ENCODE measurements around the gene POLR2F. TPM values are rescaled to one million over a fixed set of nuclear protein-coding genes. Genes with fewer than 3 reads are reported as not detected.

POLR2F gene
- 146 and 255 TPM in 2 replicates for polyA plus RNA-seq (2012; rRNA removed)
- polyA plus RNA-seq (2012; cell fraction: cytosol; rRNA removed) = 167 and 182 TPM in 2 replicates
- 64.9 and 117 TPM in 2 replicates for polyA plus RNA-seq (2012; cell fraction: nucleus; rRNA removed)

DNA sequence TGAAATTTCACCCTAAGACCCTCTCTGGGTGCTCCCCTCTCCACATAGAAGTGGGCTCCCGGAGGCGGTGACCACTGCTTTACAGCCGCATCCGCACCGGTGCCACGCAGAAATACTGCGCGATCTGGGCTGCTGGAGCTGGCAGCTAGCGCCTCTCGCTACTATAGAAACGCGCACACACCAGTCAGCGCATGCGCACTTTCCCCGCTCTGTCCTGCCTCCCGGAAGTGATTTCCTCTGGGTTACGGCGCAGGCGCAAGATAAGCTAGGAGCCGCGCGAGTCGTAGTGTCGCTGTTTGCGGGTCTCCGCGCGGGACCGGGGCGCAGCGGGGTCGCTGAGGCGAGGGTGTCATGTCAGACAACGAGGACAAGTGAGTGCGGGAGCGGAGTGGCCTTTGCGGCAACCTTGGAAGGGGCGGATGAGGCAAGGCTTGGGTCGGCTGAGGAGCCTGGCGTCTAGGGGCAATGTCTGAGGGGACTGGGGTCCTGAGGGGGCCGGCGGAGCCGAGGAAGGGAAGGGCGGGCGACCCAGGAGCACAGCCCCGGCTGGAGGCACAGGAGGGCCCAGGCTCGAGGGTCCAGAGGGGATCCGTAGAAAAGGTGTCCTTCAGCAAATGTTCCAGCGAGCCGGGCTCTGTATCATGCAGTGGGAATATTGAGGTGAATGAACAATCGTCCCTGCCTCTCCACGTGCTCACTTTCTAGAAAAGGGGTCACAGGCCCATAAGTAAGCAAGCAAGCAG lies at the start of gene POLR2F, which contains the start of gene C22orf23:
POLR2F (plus strand) TSS at position 263 of the 743 bp plus-strand sequence; CDS start at position 352, 89 bp downstream.
C22orf23 (minus strand) TSS at position 165 of the 743 bp plus-strand sequence. CDS start 452 bp downstream, outside the sequence.
- Histone ChIP-seq H4K20me1 (ENCODE audit: insufficient read depth) (no peaks in the 10 kb centered on the region), H3K27ac (ENCODE audit: low read depth in 2 of 2, low read length in 1 of 2) (peak within 1 kb of the TSS in 1 of 2 experiments; percentile 45; a peak in 1 of 4 replicates), H3K4me1 (ENCODE audit: control insufficient read depth in 1 of 2, insufficient read depth in 2 of 2, low read depth in 1 of 2, low read length in 1 of 2) (peaks cover 0 to 8% of the 10 kb centered on the region in 2 experiments; a peak in 2 of 4 replicates), H3K27me3 (ENCODE audit: insufficient read depth) (no peaks in the 10 kb centered on the region), H3K36me3 (replicated peaks in 1 of 2; ENCODE audit: control insufficient read depth in 1 of 2, insufficient read depth in 2 of 2, low read length in 1 of 2) (peaks cover 0 to 11% of the 10 kb centered on the region in 2 experiments), H3K9me3 (no peaks in the 10 kb centered on the region), H3K9me2 (no peaks in the 10 kb centered on the region), H3K79me2 (ENCODE audit: insufficient read depth) (peaks cover 29% of the 10 kb centered on the region), H2AFZ (ENCODE audit: low read depth) (peak within 1 kb of the TSS; percentile 82; the same call in 1 of the 2 replicates), H3K4me2 (peak within 1 kb of the TSS; percentile 81), H3F3A (replicated peaks; ENCODE audit: insufficient read depth) (no peaks in the 10 kb centered on the region), H3K9ac (peak within 1 kb of the TSS; percentile 77), H3K4me3 (ENCODE audit: low read depth in 2 of 2, low read length in 1 of 2) (peak within 1 kb of the TSS; percentile 75 to 80)
- ChIA-PET CTCF (interaction anchor here (1.6 kb wide), 1 partner anchor 13 kb away, joined by 5 read pairs; no protein-coding TSS in a partner anchor), POLR2A (no interaction called here)
- WGBS (ENCODE audit: low lambda C conversion rate) = 0% methylated on average over 8 of the region's 52 CpGs
- peak; percentile 75 for TF ChIP-seq GABPA (IDR thresholded peaks at IDR 0.05; ENCODE audit: low read depth)
- no peak for TF ChIP-seq YY1 (IDR thresholded peaks at IDR 0.05; ENCODE audit: low read depth)
- 0 out of 2 replicates have a peak, but pooled peaks have one; percentile 44 for TF ChIP-seq SIN3A (IDR thresholded peaks at IDR 0.05; ENCODE audit: borderline replicate concordance, low read depth, low read length)
- TF ChIP-seq ELF1 (IDR thresholded peaks at IDR 0.05) = no peak
- TF ChIP-seq, protein P1, sequence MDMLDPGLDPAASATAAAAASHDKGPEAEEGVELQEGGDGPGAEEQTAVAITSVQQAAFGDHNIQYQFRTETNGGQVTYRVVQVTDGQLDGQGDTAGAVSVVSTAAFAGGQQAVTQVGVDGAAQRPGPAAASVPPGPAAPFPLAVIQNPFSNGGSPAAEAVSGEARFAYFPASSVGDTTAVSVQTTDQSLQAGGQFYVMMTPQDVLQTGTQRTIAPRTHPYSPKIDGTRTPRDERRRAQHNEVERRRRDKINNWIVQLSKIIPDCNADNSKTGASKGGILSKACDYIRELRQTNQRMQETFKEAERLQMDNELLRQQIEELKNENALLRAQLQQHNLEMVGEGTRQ (IDR thresholded peaks at IDR 0.05; ENCODE audit: borderline replicate concordance, low read depth, low read length) = no peak
- TF ChIP-seq POLR2AphosphoS5 (IDR thresholded peaks at IDR 0.05; ENCODE audit: low read depth, low read length) = peak; percentile 41; the same call in 1 of the 2 replicates
- peak; percentile 43 for TF ChIP-seq MXI1 (IDR thresholded peaks at IDR 0.05; ENCODE audit: low read depth, low read length)
- TF ChIP-seq NRF1 (IDR thresholded peaks at IDR 0.05; ENCODE audit: low read depth, low read length) = peak; percentile 72
- TF ChIP-seq, protein P2, sequence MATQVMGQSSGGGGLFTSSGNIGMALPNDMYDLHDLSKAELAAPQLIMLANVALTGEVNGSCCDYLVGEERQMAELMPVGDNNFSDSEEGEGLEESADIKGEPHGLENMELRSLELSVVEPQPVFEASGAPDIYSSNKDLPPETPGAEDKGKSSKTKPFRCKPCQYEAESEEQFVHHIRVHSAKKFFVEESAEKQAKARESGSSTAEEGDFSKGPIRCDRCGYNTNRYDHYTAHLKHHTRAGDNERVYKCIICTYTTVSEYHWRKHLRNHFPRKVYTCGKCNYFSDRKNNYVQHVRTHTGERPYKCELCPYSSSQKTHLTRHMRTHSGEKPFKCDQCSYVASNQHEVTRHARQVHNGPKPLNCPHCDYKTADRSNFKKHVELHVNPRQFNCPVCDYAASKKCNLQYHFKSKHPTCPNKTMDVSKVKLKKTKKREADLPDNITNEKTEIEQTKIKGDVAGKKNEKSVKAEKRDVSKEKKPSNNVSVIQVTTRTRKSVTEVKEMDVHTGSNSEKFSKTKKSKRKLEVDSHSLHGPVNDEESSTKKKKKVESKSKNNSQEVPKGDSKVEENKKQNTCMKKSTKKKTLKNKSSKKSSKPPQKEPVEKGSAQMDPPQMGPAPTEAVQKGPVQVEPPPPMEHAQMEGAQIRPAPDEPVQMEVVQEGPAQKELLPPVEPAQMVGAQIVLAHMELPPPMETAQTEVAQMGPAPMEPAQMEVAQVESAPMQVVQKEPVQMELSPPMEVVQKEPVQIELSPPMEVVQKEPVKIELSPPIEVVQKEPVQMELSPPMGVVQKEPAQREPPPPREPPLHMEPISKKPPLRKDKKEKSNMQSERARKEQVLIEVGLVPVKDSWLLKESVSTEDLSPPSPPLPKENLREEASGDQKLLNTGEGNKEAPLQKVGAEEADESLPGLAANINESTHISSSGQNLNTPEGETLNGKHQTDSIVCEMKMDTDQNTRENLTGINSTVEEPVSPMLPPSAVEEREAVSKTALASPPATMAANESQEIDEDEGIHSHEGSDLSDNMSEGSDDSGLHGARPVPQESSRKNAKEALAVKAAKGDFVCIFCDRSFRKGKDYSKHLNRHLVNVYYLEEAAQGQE (IDR thresholded peaks at IDR 0.05; ENCODE audit: low read depth, low read length) = no peak
- TF ChIP-seq SMC3 (IDR thresholded peaks at IDR 0.05; ENCODE audit: low read depth, low read length) = no peak
- peak; percentile 90 for DNase-seq
